ENCODE results near the gene WDR13.

DNA sequence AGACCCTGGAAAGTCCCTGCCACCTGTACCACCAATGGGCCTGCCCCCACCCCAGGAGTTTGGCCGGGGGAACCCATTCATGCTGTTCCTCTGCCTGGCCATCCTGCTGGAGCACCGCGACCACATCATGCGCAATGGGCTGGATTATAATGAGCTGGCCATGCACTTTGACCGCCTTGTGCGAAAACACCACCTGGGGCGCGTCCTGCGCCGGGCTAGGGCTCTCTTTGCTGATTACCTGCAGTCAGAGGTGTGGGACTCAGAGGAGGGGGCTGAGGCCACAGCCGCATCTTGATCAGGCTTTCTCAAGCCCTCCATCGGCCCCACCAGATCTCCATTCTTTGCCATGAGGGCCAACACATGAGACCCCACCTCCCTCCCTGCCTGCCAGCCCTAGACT is 36.6 kb upstream of the WDR13 start:
- TF ChIP-seq, protein P1, sequence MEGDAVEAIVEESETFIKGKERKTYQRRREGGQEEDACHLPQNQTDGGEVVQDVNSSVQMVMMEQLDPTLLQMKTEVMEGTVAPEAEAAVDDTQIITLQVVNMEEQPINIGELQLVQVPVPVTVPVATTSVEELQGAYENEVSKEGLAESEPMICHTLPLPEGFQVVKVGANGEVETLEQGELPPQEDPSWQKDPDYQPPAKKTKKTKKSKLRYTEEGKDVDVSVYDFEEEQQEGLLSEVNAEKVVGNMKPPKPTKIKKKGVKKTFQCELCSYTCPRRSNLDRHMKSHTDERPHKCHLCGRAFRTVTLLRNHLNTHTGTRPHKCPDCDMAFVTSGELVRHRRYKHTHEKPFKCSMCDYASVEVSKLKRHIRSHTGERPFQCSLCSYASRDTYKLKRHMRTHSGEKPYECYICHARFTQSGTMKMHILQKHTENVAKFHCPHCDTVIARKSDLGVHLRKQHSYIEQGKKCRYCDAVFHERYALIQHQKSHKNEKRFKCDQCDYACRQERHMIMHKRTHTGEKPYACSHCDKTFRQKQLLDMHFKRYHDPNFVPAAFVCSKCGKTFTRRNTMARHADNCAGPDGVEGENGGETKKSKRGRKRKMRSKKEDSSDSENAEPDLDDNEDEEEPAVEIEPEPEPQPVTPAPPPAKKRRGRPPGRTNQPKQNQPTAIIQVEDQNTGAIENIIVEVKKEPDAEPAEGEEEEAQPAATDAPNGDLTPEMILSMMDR (IDR thresholded peaks at IDR 0.05), result no peak
- TF ChIP-seq EP300 (IDR thresholded peaks at IDR 0.05; ENCODE audit: low read depth), result no peak
- TF ChIP-seq POLR2AphosphoS5 (IDR thresholded peaks at IDR 0.05), result no peak
- TF ChIP-seq POLR2A (IDR thresholded peaks at IDR 0.05), result no peak
